HCT116 (cell line): ENCODE data around the gene INPP5K.
"Not testable (repeated sequence)": the region's sequence is repeated elsewhere in the genome, so short reads cannot be mapped to it uniquely, and the experiment has no call there.

ENCODE experiments used
- EGR1 ChIP-seq: IDR thresholded peaks from 2 replicates; pipeline ENCODE4 v1.6.1; 2012; ENCODE audit warnings: low read depth
- EZH2 ChIP-seq: fragments of 200-600 bp; sonication (generic); IDR thresholded peaks from 2 replicates; pipeline ENCODE4 v1.6.1; 2017; ENCODE audit warnings: antibody characterized with exemption, mixed run types
- POLR2A ChIP-seq: IDR thresholded peaks from 2 replicates; pipeline ENCODE4 v1.7.0; 2011; ENCODE audit warnings: borderline replicate concordance; ENCODE audit not compliant: insufficient read depth, insufficient read length; ENCODE audit errors: extremely low read depth
- SP1 ChIP-seq: IDR thresholded peaks from 2 replicates; pipeline ENCODE4 v1.6.1; 2012; ENCODE audit warnings: low read depth
- YY1 ChIP-seq: IDR thresholded peaks from 2 replicates; pipeline ENCODE4 v1.6.1; 2011; ENCODE audit warnings: low read length, low read depth, moderate library complexity, mild to moderate bottlenecking; ENCODE audit not compliant: insufficient replicate concordance; ENCODE audit errors: extremely low read depth
- TF ChIP-seq, protein P1 (sequence below), 3 experiments: fragments of 200-600 bp in 1 of 3; sonication (generic) in 1 of 3; IDR thresholded peaks in 2 of 3; conservative IDR thresholded peaks in 1 of 3; 2 replicates each; pipeline ENCODE4 v1.5.1; 2012 to 2017; ENCODE audit warnings: low read depth in 2 of 3, low read length in 2 of 3, antibody characterized with exemption in 1 of 3, borderline replicate concordance in 1 of 3, control low read depth in 1 of 3, mild to moderate bottlenecking in 1 of 3, mixed read lengths in 1 of 3, mixed run types in 1 of 3, moderate library complexity in 1 of 3; ENCODE audit not compliant: insufficient read depth in 1 of 3
- TF ChIP-seq, protein P2 (sequence below): IDR thresholded peaks from 2 replicates; pipeline ENCODE4 v1.6.1; 2012; ENCODE audit warnings: low read depth

DNA sequence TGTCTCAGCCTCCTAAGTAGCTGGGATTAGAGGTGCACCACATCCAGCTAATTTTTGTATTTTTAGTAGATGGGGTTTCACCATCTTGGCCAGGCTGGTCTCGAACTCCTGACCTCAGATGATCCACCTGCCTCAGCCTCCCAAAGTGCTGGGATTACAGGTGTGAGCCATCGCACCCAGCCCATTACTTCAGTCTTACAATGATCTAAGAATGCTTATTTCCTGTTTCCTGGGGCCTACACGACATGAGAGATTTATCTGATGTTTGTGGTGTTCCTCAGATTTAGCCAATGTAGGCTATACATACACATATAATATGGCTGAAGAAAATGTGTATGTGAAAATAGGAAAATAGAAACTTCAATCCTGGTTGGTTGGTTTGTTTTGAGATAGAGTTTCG, 10.5 kb upstream of the INPP5K start:
- TF ChIP-seq, protein P1, sequence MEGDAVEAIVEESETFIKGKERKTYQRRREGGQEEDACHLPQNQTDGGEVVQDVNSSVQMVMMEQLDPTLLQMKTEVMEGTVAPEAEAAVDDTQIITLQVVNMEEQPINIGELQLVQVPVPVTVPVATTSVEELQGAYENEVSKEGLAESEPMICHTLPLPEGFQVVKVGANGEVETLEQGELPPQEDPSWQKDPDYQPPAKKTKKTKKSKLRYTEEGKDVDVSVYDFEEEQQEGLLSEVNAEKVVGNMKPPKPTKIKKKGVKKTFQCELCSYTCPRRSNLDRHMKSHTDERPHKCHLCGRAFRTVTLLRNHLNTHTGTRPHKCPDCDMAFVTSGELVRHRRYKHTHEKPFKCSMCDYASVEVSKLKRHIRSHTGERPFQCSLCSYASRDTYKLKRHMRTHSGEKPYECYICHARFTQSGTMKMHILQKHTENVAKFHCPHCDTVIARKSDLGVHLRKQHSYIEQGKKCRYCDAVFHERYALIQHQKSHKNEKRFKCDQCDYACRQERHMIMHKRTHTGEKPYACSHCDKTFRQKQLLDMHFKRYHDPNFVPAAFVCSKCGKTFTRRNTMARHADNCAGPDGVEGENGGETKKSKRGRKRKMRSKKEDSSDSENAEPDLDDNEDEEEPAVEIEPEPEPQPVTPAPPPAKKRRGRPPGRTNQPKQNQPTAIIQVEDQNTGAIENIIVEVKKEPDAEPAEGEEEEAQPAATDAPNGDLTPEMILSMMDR (IDR thresholded peaks at IDR 0.05 in 2 of 3, conservative IDR thresholded peaks at IDR 0.05 in 1 of 3; ENCODE audit: borderline replicate concordance in 1 of 3, insufficient read depth in 1 of 3, low read depth in 2 of 3, low read length in 2 of 3): not testable (repeated sequence)
- not testable (repeated sequence) for TF ChIP-seq EZH2, POLR2A, SP1, YY1, EGR1
- TF ChIP-seq, protein P2, sequence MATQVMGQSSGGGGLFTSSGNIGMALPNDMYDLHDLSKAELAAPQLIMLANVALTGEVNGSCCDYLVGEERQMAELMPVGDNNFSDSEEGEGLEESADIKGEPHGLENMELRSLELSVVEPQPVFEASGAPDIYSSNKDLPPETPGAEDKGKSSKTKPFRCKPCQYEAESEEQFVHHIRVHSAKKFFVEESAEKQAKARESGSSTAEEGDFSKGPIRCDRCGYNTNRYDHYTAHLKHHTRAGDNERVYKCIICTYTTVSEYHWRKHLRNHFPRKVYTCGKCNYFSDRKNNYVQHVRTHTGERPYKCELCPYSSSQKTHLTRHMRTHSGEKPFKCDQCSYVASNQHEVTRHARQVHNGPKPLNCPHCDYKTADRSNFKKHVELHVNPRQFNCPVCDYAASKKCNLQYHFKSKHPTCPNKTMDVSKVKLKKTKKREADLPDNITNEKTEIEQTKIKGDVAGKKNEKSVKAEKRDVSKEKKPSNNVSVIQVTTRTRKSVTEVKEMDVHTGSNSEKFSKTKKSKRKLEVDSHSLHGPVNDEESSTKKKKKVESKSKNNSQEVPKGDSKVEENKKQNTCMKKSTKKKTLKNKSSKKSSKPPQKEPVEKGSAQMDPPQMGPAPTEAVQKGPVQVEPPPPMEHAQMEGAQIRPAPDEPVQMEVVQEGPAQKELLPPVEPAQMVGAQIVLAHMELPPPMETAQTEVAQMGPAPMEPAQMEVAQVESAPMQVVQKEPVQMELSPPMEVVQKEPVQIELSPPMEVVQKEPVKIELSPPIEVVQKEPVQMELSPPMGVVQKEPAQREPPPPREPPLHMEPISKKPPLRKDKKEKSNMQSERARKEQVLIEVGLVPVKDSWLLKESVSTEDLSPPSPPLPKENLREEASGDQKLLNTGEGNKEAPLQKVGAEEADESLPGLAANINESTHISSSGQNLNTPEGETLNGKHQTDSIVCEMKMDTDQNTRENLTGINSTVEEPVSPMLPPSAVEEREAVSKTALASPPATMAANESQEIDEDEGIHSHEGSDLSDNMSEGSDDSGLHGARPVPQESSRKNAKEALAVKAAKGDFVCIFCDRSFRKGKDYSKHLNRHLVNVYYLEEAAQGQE: not testable (repeated sequence)
